Endodermal cell (in vitro differentiated cells): ENCODE results near the gene RFXAP. TPM values are rescaled to one million over a fixed set of nuclear protein-coding genes. Genes with fewer than 3 reads are reported as not detected.
A peak's percentile ranks its signal among the peaks of the same experiment; 100 is the strongest.

ENCODE experiments used
- DNase-seq: peaks from one replicate; pipeline ENCODE4 v3.0.0-alpha.2; 2017
- H3K27ac ChIP-seq: 2 replicates; pipeline ENCODE4 v1.5.1; 2013; ENCODE audit warnings: mild to moderate bottlenecking, low read depth, low read length, moderate library complexity
- H3K27me3 ChIP-seq: 2 replicates; pipeline ENCODE4 v1.6.1; 2013; ENCODE audit warnings: mild to moderate bottlenecking, low read length, moderate library complexity; ENCODE audit not compliant: insufficient read depth, control insufficient read depth, poor library complexity, severe bottlenecking
- H3K36me3 ChIP-seq: 2 replicates; pipeline ENCODE4 v1.7.0; 2013; ENCODE audit warnings: mild to moderate bottlenecking, low read length, moderate library complexity; ENCODE audit not compliant: control insufficient read depth, insufficient read depth
- H3K4me1 ChIP-seq: one replicate; pipeline ENCODE4 v1.7.0; 2013; ENCODE audit warnings: low read length; ENCODE audit not compliant: control insufficient read depth, insufficient read depth
- H3K4me3 ChIP-seq: 2 replicates; pipeline ENCODE4 v1.5.1; 2013; ENCODE audit warnings: mild to moderate bottlenecking, low read length, moderate library complexity
- H3K9ac ChIP-seq: 2 replicates; pipeline ENCODE4 v1.6.1; 2013; ENCODE audit warnings: mild to moderate bottlenecking, low read length, moderate library complexity; ENCODE audit not compliant: poor library complexity, severe bottlenecking; ENCODE audit errors: extremely low read depth
- H3K9me3 ChIP-seq: 2 replicates; pipeline ENCODE4 v1.6.1; 2013; ENCODE audit warnings: mild to moderate bottlenecking, low read length, moderate library complexity; ENCODE audit not compliant: control insufficient read depth
- H3K27ac Mint-ChIP-seq: 2 replicates; pipeline ENCODE4 v1.8.0; 2020; ENCODE audit warnings: mixed read lengths
- H3K27me3 Mint-ChIP-seq: 2 replicates; pipeline ENCODE4 v1.8.0; 2021; ENCODE audit warnings: mild to moderate bottlenecking, mixed read lengths; ENCODE audit not compliant: insufficient read depth
- H3K36me3 Mint-ChIP-seq: 2 replicates; pipeline ENCODE4 v1.8.0; 2020; ENCODE audit warnings: low read depth, mixed read lengths
- H3K4me1 Mint-ChIP-seq: 2 replicates; pipeline ENCODE4 v1.8.0; 2020; ENCODE audit warnings: mixed read lengths
- H3K4me3 Mint-ChIP-seq: 2 replicates; pipeline ENCODE4 v1.8.0; 2020; ENCODE audit warnings: mild to moderate bottlenecking, moderate library complexity, mixed read lengths
- H3K9me3 Mint-ChIP-seq: 2 replicates; pipeline ENCODE4 v1.8.0; 2020; ENCODE audit warnings: mild to moderate bottlenecking, mixed read lengths
- CTCF ChIP-seq: fragments of 200-600 bp; sonication (generic); conservative IDR thresholded peaks from 2 replicates; pipeline ENCODE4 v1.5.0; 2021; ENCODE audit warnings: antibody characterized with exemption, mild to moderate bottlenecking
- WGBS, 2 experiments: methylation state at CpG; one replicate each; pipeline versions ENCODE4 v1.1.5 to v1.1.7; 2013; ENCODE audit warnings: missing lambda C conversion rate in 2 of 2, mixed read lengths in 1 of 2; ENCODE audit not compliant: insufficient coverage in 1 of 2, insufficient read length in 1 of 2; 5-methylcytosine and 5-hydroxymethylcytosine counted together
- total RNA-seq, 2 donors: library from RNA; stranded (reverse); fragmentation: NEBNext Ultra II Directional in 1 of 2; extraction: Animal tissue kit (Norgen Biotek cat#: 25700) in 1 of 2; gene quantifications; 2 replicates in 1 of 2; 3 replicates in 1 of 2; pipeline ENCODE4 v1.2.1, GENCODE V29; 2021

The RFXAP gene
- total RNA-seq, 2 donors from 2014 or later = 8.9 to 9.7 TPM

GRCh38 chr13:36794706-36795105 lies 24.3 kb upstream of the RFXAP start:
- 89 to 94% methylated on average over 3 of the region's 3 CpGs for WGBS, 2 experiments
- H3K4me3 Mint-ChIP-seq = no peak overlapping the region
- H3K4me1 Mint-ChIP-seq = peaks cover 8% of the 10 kb centered on the region

DNA sequence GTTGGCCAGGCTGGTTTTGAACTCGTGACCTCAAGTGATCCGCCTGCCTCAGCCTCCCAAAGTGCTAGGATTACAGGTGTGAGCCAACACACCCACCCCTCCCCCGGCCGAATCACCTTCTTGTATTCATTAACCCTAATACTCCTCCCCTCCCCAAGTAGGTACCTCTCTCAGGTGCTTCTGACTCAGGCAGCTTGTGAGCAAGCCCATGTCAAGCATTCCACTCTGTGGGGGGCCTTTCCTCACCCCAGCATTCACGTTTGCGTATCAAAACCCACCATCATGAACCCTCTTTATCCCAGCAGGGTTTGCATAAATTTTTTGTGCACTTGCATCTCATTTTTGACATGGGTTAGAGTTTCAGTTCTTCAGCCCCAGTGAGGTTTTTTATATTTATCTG lies 23.6 kb upstream of the RFXAP start:
- H3K9me3 Mint-ChIP-seq = no peaks in the 10 kb centered on the region
- Histone ChIP-seq H3K9me3 (no peaks in the 10 kb centered on the region), H3K27ac (no peak overlapping the region), H3K4me1 (no peaks in the 10 kb centered on the region), H3K9ac (no peak overlapping the region), H3K4me3 (no peak overlapping the region), H3K36me3 (no peaks in the 10 kb centered on the region), H3K27me3 (no peaks in the 10 kb centered on the region)
- DNase-seq = peak; percentile 89
- peaks cover 8% of the 10 kb centered on the region for H3K4me1 Mint-ChIP-seq
- WGBS, 2 experiments = 80 to 100% methylated on average over 2 to 6 of the region's 6 CpGs
- H3K36me3 Mint-ChIP-seq = no peaks in the 10 kb centered on the region
- peak overlapping the region; percentile 64 for H3K27ac Mint-ChIP-seq
- TF ChIP-seq CTCF = no peak
- H3K27me3 Mint-ChIP-seq = no peaks in the 10 kb centered on the region
- no peak overlapping the region for H3K4me3 Mint-ChIP-seq

More at GRCh38 chr13:36794706-36795105, 24.3 kb upstream of the RFXAP start:
- H3K9me3 Mint-ChIP-seq = no peaks in the 10 kb centered on the region
- Histone ChIP-seq H3K27me3 (no peaks in the 10 kb centered on the region), H3K27ac (no peak overlapping the region), H3K9ac (no peak overlapping the region), H3K4me3 (no peak overlapping the region), H3K4me1 (peaks cover under 1% of the 10 kb centered on the region), H3K36me3 (no peaks in the 10 kb centered on the region), H3K9me3 (no peaks in the 10 kb centered on the region)
- no peaks in the 10 kb centered on the region for H3K36me3 Mint-ChIP-seq
- H3K27ac Mint-ChIP-seq = no peak overlapping the region
- no peaks in the 10 kb centered on the region for H3K27me3 Mint-ChIP-seq
- no peak for TF ChIP-seq CTCF
- DNase-seq = no peak

DNA sequence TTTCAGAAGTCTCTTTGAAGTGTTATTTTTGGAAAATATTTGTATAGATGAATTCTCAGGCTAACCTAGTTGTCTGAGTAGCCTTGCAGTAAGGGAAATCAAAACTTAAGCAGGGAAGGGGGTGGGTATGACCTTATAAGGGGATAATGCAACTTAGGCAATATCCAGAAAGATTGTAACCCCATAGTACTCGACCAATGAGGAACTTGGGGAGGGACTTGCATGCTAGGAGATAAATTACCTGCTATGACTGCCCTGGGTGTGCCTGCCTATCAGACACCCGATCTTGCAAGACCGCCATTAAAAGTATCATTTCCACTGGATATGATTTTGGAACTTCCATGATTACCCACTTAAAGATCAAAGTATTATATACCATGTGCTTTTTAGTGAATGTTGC lies 23.0 kb upstream of the RFXAP start:
- DNase-seq = no peak
- no peaks in the 10 kb centered on the region for H3K36me3 Mint-ChIP-seq
- Histone ChIP-seq H3K4me3 (no peak overlapping the region), H3K27ac (no peak overlapping the region), H3K36me3 (no peaks in the 10 kb centered on the region), H3K27me3 (no peaks in the 10 kb centered on the region), H3K9ac (no peak overlapping the region), H3K9me3 (no peaks in the 10 kb centered on the region), H3K4me1 (no peaks in the 10 kb centered on the region)
- 88 to 95% methylated on average over 1 to 3 of the region's 3 CpGs for WGBS, 2 experiments
- no peak for TF ChIP-seq CTCF
- H3K4me3 Mint-ChIP-seq = no peak overlapping the region
- no peaks in the 10 kb centered on the region for H3K9me3 Mint-ChIP-seq
- no peaks in the 10 kb centered on the region for H3K27me3 Mint-ChIP-seq
- H3K27ac Mint-ChIP-seq = peak overlapping the region; percentile 28
- H3K4me1 Mint-ChIP-seq = peaks cover 8% of the 10 kb centered on the region
